Skeletal muscle tissue (tissue), 5 donors: ENCODE data around the gene RNU2-1. TPM values are rescaled to one million over a fixed set of nuclear protein-coding genes. Genes with fewer than 3 reads are reported as not detected.
"Not testable (repeated sequence)": the region's sequence is repeated elsewhere in the genome, so short reads cannot be mapped to it uniquely, and the experiment has no call there.

Experiments
- H3K27ac ChIP-seq: one replicate; pipeline ENCODE4 v1.7.0; 2013; ENCODE audit warnings: mild to moderate bottlenecking, low read depth, low read length, inconsistent platforms
- H3K27me3 ChIP-seq, 3 donors: one replicate each; pipeline ENCODE4 v1.7.0; 2013; ENCODE audit warnings: low read length in 3 of 3; ENCODE audit not compliant: control insufficient read depth in 3 of 3, insufficient read depth in 3 of 3
- H3K36me3 ChIP-seq, 3 donors: one replicate each; pipeline ENCODE4 v1.7.0; 2013; ENCODE audit warnings: low read length in 3 of 3; ENCODE audit not compliant: control insufficient read depth in 3 of 3, insufficient read depth in 3 of 3
- H3K4me1 ChIP-seq, 3 donors: one replicate each; pipeline ENCODE4 v1.7.0; 2013; ENCODE audit warnings: low read length in 3 of 3, mild to moderate bottlenecking in 3 of 3; ENCODE audit not compliant: control insufficient read depth in 3 of 3, insufficient read depth in 3 of 3
- H3K4me3 ChIP-seq, 3 donors: one replicate each; pipeline ENCODE4 v1.7.0; 2013; ENCODE audit warnings: low read length in 3 of 3
- H3K9ac ChIP-seq, 3 donors: one replicate each; pipeline ENCODE4 v1.7.0; 2013; ENCODE audit warnings: low read length in 3 of 3, mild to moderate bottlenecking in 3 of 3, moderate library complexity in 2 of 3, low read depth in 1 of 3
- H3K9me3 ChIP-seq, 3 donors: one replicate each; pipeline ENCODE4 v1.7.0; 2013; ENCODE audit warnings: low read length in 3 of 3; ENCODE audit not compliant: control insufficient read depth in 3 of 3
- small RNA-seq: library from RNA; depleted of rRNA; stranded (forward); fragments of <200 nt; gene quantifications from one replicate; pipeline ENCODE3, GENCODE V24; 2014
- total RNA-seq: library from RNA; depleted of rRNA; stranded (reverse); fragments of >200 nt; gene quantifications from one replicate; pipeline ENCODE4 v1.2.3, GENCODE V29; 2014
- donor health status: Osteomylitis.

RNU2-1 gene
- total RNA-seq, 1 donor from 2014 or later, result not detected

GRCh38 chr17:43200127-43200526 lies 33.6 kb downstream of the RNU2-1 start:
- no peaks in the 10 kb centered on the region for H3K9me3 ChIP-seq
- no peak overlapping the region for H3K27ac ChIP-seq
- no peaks in the 10 kb centered on the region for H3K27me3 ChIP-seq
- H3K4me1 ChIP-seq, result no peaks in the 10 kb centered on the region
- no peak overlapping the region for H3K4me3 ChIP-seq
- no peak overlapping the region for H3K9ac ChIP-seq
- H3K36me3 ChIP-seq, result peaks cover 65 to 78% (median 71%) of the 10 kb centered on the region in 3 donors

GRCh38 chr17:43199633-43200032 lies 34.1 kb downstream of the RNU2-1 start:
- Histone ChIP-seq H3K4me3 (no peak overlapping the region), H3K9ac (no peak overlapping the region), H3K4me1 (no peaks in the 10 kb centered on the region), H3K27ac (no peak overlapping the region), H3K9me3 (no peaks in the 10 kb centered on the region), H3K36me3 (peaks cover 67 to 78% (median 76%) of the 10 kb centered on the region in 3 donors), H3K27me3 (no peaks in the 10 kb centered on the region)

- no peaks in the 10 kb centered on the region for H3K4me1 ChIP-seq
- H3K27me3 ChIP-seq, result no peaks in the 10 kb centered on the region
- H3K4me3 ChIP-seq, result no peak overlapping the region
- H3K9me3 ChIP-seq, result no peaks in the 10 kb centered on the region
- H3K36me3 ChIP-seq, result peaks cover 69 to 84% (median 79%) of the 10 kb centered on the region in 3 donors
- no peak overlapping the region for H3K9ac ChIP-seq
- no peak overlapping the region for H3K27ac ChIP-seq
Observed at GRCh38 chr17:43193251-43193650, 40.5 kb downstream of the RNU2-1 start.

GRCh38 chr17:43186656-43187055 lies 47.1 kb downstream of the RNU2-1 start:
- H3K9ac ChIP-seq, H3K27me3 ChIP-seq, H3K27ac ChIP-seq, H3K9me3 ChIP-seq, H3K4me3 ChIP-seq, H3K4me1 ChIP-seq: not testable (repeated sequence)
- peaks cover 38 to 43% (median 41%) of the 10 kb centered on the region in 3 donors for H3K36me3 ChIP-seq

GRCh38 chr17:43183921-43184320 lies 49.9 kb downstream of the RNU2-1 start:
- Histone ChIP-seq H3K4me3 (no peak overlapping the region), H3K4me1 (no peaks in the 10 kb centered on the region), H3K27ac (no peak overlapping the region), H3K36me3 (peaks cover 26 to 34% (median 29%) of the 10 kb centered on the region in 3 donors), H3K27me3 (no peaks in the 10 kb centered on the region), H3K9me3 (no peaks in the 10 kb centered on the region), H3K9ac (no peak overlapping the region)

Small RNA genes lying within 50 kb of the gene (small RNA-seq; reads per million reads assigned to genes)
- not detected for gene RF00004
- gene RNU2-1, result not detected

Other genes starting within 250 kb of the RNU2-1 start
- 1,695 TPM for gene RPL27, start 235.6 kb downstream of the RNU2-1 start, total RNA-seq
- gene IFI35, start 227.2 kb downstream of the RNU2-1 start, total RNA-seq, result 11.5 TPM
- 40.2 TPM for gene VAT1, start 211.6 kb downstream of the RNU2-1 start, total RNA-seq
- gene RND2, start 208.7 kb downstream of the RNU2-1 start, total RNA-seq, result under 0.01 TPM
- gene BRCA1, start 108.6 kb downstream of the RNU2-1 start, total RNA-seq, result 17.2 TPM
- 56.9 TPM for gene NBR1, start 62.8 kb downstream of the RNU2-1 start, total RNA-seq
- 5.2 TPM for gene TMEM106A, start 22.1 kb downstream of the RNU2-1 start, total RNA-seq
- not detected for gene CCDC200, start 5.4 kb downstream of the RNU2-1 start, total RNA-seq
- gene ARL4D, start 165.0 kb upstream of the RNU2-1 start, total RNA-seq, result 10.4 TPM
- gene DHX8, start 250.0 kb upstream of the RNU2-1 start, total RNA-seq, result 23.0 TPM